GM21786 (cell line): ENCODE results near the gene SSMEM1.
"Not testable (repeated sequence)": the region's sequence is repeated elsewhere in the genome, so short reads cannot be mapped to it uniquely, and the experiment has no call there.

ENCODE experiments used
- ATAC-seq: cut with Tn5 transposase; IDR thresholded peaks from one replicate; pipeline ENCODE4 v1.9.1; 2021; ENCODE audit not compliant: unreplicated experiment

The SSMEM1 gene

DNA sequence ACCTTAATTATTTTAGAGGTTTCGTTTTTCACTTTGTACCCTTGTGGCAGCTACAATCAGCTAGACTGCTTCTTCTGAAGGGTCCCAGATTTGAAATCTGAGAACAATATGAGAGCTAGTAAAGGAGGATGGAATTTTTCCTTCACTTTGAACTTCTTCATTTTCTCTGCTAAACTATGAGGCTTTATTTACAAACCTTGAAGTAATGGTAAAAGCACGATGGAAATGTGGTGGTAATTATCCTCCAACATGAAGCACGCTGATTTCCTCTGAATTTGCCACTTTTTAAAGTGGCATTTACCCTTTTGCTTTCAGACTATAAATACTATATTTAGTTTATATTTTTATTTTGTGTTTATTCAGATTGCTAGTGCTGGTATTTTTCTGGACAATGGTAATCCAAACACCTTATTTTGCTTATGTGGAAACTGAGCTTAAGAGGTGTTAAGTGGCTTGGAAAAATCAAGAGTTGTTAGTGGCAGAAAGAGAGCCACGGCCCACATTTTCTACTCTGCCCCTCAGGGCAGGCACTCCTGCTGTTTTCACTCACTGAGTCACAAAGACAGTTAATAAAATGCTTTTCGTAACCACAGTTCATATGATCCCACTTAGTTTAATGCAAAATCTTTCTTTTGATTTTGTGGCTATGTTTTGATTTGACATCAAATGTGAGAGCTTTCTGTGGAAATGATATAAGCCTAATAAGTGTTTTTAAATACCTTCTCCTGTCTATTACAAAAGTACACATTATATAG is 2.7 kb downstream of the SSMEM1 start:
- ATAC-seq = no peak

DNA sequence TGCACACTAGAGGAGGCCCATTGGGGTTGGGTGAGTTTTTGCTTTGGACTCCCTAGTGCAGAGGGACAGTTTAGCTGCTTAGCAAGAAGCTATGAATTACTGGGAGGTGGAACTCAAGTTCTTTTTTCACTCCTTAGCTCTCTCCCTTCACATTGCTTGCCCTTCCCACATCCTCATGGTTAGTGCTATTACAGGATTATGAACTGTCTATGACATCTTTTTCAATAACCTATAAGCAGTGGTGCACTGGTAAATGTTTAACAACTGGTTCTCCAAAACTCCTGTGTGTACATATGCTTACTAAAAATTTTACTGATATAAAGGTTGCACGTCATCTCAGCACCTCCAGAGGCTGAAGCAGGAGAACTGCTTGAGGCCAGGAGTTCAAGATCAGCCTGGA is 6.2 kb downstream of the SSMEM1 start:
- ATAC-seq = no peak

DNA sequence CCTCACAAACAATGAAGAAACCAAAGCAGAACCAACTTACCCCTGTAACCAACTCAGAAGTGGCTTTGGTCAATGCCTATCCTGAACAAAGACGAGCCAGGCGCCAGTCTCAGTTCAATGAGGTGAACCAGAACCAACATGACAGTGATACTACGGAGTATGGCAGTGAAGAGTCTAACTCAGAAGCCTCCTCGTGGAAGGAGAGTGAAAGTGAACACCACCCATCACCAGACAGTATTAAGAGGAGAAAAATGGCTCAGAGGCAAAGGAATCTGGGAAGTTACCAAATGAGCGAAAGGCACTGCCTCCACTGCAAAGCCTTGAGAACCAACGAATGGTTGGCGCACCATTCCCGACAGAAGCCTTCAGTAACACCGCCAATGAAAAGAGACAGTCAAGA is 8.4 kb downstream of the SSMEM1 start:
- ATAC-seq = no peak

DNA sequence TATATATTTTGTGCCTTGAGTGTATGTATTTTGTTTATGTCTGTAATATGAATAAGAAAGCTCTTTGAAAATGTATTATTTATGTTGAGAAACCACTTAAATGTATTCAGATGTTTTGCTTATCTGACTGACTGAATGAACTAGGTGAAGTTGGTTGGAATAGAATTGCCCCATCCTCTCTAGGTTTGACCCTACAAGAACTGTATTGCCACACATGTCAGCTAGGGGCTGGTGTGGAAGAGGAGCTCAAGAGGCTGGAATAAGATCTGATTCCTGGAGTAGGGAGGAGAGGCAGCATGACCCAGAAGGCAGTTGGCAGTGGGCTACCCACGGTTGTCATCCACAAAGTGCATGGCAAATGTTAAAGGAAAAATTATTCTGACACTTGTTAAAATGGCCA is 9.1 kb downstream of the SSMEM1 start:
- no peak for ATAC-seq

DNA sequence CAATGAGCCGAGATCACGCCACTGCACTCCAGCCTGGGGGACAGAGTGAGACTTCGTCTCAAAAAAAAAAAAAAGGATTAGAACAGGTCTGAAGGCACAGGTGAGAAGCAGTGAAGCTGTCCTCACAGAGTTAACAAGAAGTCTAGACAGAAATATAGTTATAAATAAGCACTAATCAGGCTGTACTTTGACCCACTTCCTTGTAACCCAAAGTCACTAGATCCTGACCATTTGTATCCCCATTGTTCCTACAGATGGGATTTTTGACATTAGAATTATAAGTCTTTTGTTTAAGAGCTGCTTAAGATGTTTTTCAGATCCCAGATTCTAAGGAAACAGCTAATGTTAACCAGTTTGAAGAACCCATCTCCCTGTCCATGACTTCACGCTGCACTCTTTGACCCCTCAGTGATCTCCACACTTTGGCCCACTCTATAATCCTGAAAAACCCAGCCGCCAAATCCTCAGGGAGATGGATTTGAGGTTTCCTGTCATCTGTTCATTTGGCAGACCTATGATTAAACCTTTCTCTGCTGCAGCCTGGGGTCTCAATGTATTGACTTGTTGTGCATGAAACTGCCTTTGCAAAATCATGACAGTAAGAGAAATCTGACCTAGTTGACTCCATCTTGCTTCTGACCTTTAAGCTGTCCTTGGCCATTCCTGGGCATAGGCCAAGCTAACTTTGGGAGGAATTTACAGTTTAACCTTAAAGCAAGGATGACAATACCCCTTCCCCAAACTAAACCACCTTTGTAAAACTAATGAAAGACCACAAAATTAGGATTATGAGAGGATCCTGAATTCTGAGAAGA is 11.4 kb downstream of the SSMEM1 start:
- ATAC-seq = no peak

DNA sequence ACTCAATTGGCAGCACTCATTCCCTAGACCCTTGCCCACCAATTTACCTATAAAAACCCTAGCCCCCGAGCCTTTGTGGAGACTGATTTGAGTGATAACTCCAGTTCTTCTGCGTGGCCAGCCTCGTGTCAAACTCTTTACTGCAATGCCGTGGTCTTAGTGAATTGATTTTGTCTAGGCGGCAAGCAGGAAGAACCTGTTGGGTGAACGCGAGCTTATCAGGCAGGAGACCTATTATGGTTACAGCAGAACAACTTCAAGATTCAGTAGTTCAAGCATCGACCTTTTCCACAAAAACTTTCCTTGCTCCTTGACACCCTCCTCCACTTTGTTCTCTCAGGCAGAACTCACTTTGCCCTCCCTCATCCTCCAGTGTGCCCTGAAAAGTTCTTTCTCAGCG is 12.2 kb downstream of the SSMEM1 start:
- no peak for ATAC-seq

DNA sequence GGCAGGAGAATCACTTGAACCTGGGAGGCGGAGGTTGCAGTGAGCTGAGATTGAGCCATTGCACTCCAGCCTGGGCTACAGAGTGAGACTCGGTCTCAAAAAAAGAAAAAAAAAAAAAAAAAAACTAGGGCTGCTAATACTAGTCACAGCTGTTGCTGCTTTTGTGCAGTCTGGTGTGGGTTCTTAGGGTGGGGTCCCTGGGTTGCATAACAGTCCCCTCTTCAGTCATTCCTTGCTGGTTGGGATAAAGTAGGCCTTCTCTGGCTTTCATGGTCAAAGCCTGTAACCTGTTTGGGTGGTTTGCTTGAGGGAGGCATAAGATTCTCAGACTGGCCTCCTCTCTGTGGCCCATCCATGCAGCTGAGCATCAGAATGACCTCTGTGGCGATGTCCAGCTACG is 14.1 kb downstream of the SSMEM1 start:
- ATAC-seq = no peak

DNA sequence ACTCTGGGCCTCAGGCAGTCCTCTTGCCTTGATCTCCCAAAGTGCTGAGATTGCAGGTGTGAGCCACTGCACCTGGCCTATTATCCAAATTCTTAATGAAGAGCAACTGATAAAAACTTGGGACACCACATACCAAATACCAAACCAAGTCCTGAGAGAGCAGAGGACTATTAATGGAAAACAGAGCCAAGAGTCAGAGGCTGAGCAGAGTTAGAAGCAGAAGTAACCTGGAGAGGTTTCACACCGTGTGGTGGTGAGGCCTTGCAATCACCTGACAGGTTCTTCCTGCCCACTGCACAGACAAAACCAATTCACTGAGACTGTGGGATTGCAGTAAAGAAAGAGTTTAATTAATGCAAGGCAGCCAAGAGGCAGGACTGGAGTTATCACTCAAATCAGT is 16.0 kb downstream of the SSMEM1 start:
- no peak for ATAC-seq

DNA sequence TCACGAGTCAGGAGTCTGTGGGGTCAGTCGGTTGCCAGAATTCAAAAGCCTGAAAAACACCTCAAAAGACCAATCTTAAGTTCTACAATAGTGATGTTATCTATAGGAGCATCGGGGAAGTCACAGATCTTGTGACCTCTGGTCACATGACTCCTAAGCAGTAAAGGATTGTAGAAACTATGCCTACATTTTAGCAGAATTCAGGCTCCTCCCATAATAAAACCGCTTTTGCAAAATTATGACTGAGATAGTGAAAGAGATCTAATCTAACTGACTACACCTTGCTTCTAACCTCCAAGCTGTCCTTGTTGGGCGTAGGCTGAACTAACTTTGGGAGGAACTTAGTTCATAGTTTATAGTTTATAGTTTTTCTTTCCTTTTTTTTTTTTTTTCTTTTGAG is 16.6 kb downstream of the SSMEM1 start:
- ATAC-seq = no peak

DNA sequence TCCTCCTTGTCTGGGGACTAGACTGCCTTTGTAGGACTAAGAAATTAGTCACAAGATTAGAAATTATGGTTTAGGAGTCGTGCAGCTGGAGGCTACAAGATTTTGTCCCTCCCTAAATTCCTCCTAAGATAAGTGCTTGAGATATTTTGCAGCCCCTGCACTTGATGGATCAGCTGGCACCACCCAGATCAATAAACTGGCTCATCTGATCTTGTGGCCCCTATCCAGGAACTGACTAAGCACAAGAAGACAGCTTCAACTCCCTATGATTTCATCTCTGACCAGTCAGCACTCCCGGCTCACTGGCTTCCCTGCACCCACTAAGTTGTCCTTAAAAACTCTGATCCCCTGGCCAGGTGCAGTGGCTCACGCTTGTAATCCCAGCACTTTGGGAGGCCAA is 17.3 kb downstream of the SSMEM1 start:
- not testable (repeated sequence) for ATAC-seq

DNA sequence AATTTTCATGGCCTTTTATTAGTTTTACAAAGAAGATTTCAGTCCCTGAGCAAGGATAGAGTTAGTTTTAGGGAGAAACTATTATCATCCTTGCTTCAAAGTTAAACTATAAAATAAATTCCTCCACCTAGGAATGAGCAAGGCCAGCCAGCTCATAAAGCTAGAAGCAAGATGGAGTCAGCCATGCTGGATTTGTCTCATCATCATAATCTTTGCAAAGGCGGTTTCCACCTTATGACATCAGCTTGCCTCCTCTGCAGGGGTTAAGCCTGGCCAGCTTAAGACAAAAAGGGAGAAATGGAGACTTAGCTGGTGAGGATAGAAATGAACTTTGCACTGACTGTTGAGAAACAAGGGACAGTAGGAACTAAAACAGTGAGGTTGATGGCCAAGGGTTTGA is 18.7 kb downstream of the SSMEM1 start:
- no peak for ATAC-seq

DNA sequence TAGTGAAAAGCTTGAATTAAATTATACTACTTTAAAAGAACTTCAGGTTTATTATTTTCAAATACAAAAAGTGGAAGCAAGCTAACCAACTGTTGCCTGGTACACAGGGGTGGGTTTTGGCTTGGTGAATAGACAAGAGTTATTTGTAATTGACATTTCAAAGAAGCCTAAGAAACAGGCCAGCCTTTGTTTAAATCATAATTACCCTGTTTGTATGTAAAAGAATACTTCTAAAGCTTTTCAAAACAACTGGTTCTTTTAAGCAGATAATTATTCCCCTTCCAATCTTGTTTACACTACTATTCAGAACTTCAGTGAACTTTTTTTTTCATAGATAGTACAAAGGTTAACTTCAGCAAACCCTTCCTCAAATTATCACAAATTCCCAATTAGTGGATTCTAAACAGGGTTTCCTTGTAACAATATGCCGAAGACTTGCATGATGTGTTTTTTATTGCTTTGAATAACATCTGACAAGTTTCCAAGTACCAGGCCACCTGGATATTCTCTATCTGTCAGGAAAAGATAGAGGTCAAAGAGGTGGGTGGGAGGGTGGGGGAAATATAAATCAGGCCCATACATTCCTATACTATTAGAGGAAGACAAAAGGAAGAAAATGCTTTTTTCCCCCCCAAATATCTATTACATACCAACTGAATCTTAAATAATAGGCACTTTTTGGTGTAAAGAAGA is 20.4 kb downstream of the SSMEM1 start:
- ATAC-seq = no peak

DNA sequence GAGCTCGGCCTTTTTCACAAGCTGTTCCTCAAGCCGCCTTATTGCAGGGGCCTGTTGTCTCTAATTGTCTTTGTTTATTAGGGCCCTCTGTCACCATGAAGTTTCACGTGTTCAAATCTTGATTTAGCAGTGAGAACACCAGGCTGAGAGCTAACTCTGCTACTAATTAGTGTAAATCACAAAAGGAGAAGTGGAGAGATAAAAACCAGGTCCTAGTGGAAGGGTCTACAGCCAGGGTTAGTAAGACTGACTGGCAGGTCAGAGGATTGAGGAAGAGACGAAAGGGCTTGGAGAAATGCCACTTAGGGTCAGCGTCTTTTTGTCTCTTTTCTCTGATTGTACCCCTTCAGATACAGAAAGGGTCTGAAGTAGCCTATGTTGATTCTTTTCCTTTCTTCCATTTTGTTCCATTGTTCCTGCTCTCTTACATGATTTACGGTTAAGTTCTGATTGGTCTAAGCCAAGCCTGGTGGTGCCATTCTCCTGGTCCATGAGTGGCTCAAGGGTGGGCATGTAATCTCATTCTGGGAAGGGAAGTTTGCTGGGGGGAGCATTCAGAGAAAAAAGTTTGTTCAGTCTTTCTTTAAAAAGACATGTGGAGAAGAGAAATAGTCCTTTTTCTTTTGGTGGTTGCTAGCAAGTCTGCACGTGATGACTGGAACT is 21.3 kb downstream of the SSMEM1 start:
- no peak for ATAC-seq

DNA sequence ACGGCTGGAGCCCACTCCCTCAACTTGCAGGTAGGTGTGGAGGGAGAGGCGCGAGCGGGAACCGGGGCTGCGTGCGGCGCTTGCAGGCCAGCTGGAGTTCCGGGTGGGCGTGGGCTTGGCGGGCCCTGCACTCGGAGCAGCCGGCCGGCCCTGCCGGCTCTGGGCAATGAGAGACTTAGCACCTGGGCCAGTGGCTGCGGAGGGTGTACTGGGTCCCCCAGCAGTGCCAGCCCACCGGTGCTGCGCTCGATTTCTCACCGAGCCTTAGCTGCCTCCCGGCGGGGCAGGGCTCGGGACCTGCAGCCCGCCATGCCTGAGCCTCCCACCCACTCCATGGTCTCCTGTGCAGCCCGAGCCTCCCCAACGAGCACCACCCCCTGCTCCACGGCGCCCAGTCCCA is 22.3 kb downstream of the SSMEM1 start:
- not testable (repeated sequence) for ATAC-seq

DNA sequence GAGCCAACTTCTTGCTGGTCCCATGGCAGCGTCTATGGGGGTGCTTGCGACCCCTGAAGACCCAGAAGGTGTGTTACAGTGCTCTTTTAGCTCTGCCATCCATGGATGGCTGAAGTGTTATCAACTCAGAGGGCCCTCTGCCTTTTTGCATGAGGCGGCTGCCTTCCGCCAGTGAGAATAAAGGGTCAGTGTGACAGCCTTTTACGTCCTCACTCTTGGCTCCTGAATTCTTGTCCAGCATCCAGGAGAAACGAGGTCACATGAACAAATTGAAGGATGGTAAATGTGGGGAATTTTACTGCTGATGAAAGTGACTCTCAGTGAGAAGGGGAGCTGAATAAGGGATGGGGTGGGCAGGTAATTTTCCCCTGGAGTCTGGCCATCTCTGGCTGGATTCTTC is 24.1 kb downstream of the SSMEM1 start:
- ATAC-seq = no peak

DNA sequence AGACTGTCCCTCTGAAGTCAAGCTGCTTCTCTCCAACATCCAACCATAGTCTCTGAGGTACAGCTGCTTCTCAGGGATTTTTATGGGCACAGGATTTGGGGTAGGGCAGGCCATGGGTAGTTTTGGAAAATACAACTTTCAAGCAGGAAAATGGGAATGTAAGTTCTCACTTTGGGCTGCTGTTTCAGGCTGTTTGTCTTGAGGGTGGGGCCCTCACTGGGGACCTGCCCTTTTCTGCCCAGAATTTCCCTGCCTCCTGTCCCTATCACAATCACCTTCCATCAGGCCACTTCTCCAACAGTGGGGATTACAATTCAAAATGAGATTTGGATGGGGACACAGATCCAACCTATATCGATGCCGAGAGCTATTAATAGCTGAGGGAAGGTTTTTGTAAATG is 24.5 kb downstream of the SSMEM1 start:
- ATAC-seq = no peak

DNA sequence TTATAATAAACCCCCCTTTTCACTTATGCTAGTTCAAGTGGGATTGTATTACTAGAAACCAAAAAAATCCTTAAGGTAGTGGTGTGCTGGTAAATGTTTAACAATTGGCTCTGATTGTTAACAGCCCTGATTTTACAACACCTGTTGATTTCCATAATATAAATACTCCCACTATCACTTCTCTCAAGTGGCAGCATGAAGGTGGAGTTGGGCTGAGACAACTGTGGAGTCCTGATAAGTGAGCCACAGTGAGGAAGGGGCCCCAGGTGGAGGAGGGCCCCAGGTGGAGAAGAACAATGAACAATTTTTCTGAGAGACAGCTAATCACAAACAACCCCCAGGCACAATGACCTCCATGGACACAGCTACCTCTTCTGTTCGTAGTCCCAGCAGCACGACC is 26.4 kb downstream of the SSMEM1 start:
- no peak for ATAC-seq

DNA sequence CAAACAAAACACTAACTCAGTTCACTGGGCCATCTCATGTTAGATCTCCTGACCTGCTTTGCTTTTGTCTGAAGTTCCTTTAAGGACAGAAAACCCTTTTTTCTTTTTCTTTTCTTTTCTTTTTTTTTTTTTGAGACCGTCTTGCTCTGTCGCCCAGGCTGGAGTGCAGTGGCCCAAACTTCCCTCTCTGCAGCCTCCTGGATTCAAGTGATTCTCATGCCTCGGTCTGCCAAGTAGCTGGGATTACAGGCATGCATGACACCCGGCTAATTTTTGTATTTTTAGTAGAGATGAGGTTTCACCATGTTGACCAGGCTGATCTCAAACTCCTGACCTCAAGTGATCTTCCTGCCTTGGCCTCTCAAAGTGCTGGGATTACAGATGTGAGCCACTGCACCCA is 28.7 kb downstream of the SSMEM1 start:
- not testable (repeated sequence) for ATAC-seq

DNA sequence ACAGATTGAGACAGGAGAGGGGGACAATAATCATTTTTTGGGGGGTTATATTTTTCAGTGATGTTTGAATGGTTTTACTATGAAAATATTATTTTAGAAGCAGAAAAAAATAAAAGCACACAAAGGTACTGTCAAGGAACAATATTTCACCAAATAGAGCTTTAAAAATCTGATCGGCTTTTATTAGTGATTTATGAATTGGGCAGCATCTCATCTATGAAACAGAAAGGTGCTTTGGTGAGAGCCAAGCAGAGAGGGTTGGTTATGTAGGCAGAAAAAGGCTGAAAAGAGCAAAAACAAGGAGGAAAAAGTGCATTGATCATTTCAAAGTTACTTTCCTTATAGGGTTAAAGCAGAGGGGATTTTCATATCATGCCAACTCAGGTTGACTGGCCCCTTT is 32.6 kb downstream of the SSMEM1 start:
- no peak for ATAC-seq

DNA sequence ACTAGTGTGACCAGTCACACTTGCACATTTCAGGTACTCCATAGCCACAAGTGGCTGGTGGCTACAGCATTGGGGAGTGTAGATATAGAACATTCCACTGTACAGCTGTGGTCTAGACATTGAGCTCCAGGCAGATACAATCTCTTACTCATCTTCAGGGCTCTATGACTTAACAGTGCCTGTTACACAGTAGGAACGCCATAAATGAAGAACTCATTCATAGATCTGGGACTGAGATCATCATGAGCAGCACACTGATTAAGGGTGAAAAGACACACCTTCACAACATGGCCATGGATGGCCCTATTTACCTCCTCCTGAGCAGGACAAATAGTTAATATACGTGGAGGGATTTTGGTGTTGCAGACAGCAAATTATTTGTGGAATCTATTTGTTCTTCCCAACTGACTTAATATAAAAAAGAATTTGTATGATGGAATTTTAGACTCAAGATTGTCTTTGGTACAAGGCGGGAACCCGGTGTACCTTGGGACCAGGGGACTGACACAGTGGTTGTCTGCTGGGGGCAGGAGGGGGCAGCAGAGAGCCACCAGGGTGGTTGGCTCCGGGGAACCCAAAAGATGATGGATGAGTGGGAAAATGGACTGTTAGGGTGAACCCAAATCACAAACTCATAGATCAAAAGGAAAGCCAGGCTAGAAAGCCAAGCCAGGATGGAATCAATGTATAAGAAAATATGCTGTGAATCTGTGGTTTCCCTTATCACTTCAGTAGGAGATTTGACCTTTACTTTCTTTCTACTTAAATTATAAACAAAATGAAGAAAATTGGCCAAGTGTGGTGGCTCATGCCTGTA is 34.7 kb downstream of the SSMEM1 start:
- ATAC-seq = no peak

DNA sequence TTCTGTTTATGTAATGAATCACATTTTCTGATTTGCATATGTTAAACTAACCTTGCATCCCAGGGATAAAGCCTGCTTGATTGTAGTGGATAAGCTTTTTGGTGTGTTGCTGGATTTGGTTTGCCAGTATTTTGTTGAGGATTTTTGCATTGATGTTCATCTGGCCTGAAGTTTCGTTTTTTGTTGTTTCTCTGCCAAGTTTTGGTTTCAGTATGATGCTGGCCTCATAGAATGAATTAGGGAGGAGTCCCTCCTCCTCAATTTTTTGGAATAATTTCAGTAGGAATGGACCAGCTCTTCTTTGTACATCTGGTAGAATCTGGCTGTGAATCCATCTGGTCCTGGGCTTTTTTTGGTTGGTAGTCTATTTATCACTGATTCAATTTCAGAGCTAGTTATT is 35.8 kb downstream of the SSMEM1 start:
- ATAC-seq = not testable (repeated sequence)
